Left cardiac atrium (tissue), 4 donors: ENCODE results near the gene LDLRAD2. TPM values are rescaled to one million over a fixed set of nuclear protein-coding genes. Genes with fewer than 3 reads are reported as not detected.

Source experiments
- ATAC-seq, 2 donors: fragments of 200-7000 bp; cut with Tn5 transposase; one replicate each; pipeline ENCODE4 v1.9.1; 2020; ENCODE audit warnings: mild to moderate bottlenecking in 2 of 2, moderate library complexity in 2 of 2
- DNase-seq: peaks from one replicate; pipeline ENCODE4 v3.0.0-alpha.2; 2020
- intact Hi-C, 2 donors: fragments of 100-400 bp; cut with DNase I; formaldehyde crosslinking; loops; one replicate each; pipeline versions ENCODE4 v1.14.1 to v1.15.1; 2022 to 2023
- total RNA-seq, 2 donors: library from RNA; stranded (reverse); fragmentation: NEBNext Ultra II Directional; extraction: Animal tissue kit (Norgen Biotek cat#: 25700); gene quantifications; one replicate each; pipeline ENCODE4 v1.2.1, GENCODE V29; 2021
- donor health status: DM: no; HTN: yes; CAD: no.
- donor health status: DM: no; HTN: yes; CAD: no; lungs with severe emphysema.
- donor health status: DM: yes; HTN: yes; CAD: no.
- donor health status: Dilated cardiomyopathy.

Gene LDLRAD2
- total RNA-seq, 2 donors from 2014 or later: 0.16 TPM; not detected in 1

GRCh38 chr1:21836729-21837128 is 24.7 kb downstream of the LDLRAD2 start:
- intact Hi-C loops: no loop called here
- ATAC-seq: no peak
- no peak for DNase-seq

DNA sequence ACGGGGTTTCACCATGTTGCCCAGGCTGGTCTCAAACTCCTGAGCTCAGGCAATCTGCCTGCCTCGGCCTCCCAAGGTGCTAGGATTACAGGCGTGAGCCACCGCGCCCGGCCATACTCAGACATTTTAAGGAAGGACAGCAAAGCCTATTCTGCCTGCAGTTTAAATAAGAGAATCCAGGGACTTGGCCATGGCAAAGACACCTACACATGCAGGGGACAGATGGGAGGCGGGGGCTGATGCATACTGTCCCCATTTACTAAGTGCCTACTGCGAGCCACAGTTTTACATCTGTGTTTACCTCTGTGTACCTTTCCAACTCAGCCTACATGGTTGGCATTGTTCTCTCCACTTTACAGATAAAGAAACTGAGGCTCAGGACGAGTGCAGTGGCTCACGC is 25.4 kb downstream of the LDLRAD2 start:
- no peak for ATAC-seq
- intact Hi-C loops: no loop called here
- DNase-seq: no peak

- DNase-seq (no peak), ATAC-seq (no peak)
- intact Hi-C loops: no loop called here
These were observed 26.5 kb downstream of the LDLRAD2 start for GRCh38 chr1:21838359-21839157.

- DNase-seq (no peak), ATAC-seq (no peak)
- intact Hi-C loops: no loop called here
These were observed 27.4 kb downstream of the LDLRAD2 start for GRCh38 chr1:21839337-21840037.

DNA sequence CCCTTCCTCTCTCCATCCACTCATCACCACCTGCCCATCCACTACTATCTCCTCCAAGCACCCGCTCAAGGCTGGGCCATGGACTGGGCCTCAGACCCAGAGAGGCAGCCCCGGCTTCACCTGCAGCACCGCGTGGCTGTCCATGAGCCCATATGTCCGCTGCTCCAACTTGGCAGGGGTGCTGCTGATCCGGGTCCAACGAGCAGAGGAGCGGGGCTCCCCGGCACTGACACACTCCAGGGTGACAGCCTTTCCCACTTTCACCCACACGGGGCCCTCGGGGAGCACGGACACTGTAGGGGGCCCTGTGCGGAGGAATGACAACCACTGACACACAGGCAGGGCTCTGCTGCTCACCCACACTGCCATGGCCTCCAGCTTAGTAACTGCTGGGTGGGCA is 28.9 kb downstream of the LDLRAD2 start:
- ATAC-seq (no peak), DNase-seq (no peak)
- intact Hi-C loops: no loop called here

- intact Hi-C loops: no loop called here
- DNase-seq: no peak
These were observed 29.9 kb downstream of the LDLRAD2 start for GRCh38 chr1:21841852-21842466.

DNA sequence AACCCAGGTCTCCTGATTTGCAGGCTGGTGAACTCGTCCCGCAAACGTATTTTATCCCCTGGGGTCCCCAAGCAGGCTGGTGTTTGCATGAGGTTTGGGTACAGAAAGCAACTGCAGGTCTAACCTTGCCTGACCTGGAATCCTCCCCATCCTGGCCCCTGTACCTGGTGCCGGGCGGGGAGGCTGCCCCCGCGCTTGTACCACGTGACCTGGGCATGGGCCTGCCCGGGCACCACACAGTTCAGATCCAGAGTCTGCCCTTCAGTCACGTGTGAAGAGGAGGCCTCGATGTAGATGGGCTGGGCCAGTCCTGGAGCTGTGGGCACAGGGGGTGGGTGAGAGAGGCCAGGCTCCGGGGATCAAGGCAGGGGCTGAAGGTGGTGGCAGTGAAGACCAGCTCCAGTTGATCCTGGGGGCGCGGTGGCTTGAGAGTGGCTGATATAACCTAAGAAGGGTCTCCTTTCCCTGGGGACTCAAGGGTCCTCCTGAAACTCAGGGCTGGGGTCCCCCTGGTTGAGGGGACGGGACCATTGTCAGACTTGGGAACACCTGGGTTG is 30.6 kb downstream of the LDLRAD2 start:
- intact Hi-C loops: no loop called here

More at GRCh38 chr1:21841852-21842466, 29.9 kb downstream of the LDLRAD2 start:
- ATAC-seq: peak in 1 of 2 donors; percentile 13

GRCh38 chr1:21843208-21843607 is 31.1 kb downstream of the LDLRAD2 start:
- DNase-seq (no peak), ATAC-seq (no peak)
- intact Hi-C loops: no loop called here

More for the DNA sequence above, 30.6 kb downstream of the LDLRAD2 start:
- ATAC-seq: no peak
- no peak for DNase-seq

GRCh38 chr1:21843996-21844395 is 31.9 kb downstream of the LDLRAD2 start:
- ATAC-seq: no peak
- intact Hi-C loops: no loop called here
- DNase-seq: no peak

- intact Hi-C loops: no loop called here
- DNase-seq (no peak), ATAC-seq (no peak)
These were observed 33.9 kb downstream of the LDLRAD2 start for GRCh38 chr1:21845646-21846641.

GRCh38 chr1:21847223-21848205 is 35.4 kb downstream of the LDLRAD2 start:
- intact Hi-C loops: no loop called here
- ATAC-seq (no peak), DNase-seq (no peak)

DNA sequence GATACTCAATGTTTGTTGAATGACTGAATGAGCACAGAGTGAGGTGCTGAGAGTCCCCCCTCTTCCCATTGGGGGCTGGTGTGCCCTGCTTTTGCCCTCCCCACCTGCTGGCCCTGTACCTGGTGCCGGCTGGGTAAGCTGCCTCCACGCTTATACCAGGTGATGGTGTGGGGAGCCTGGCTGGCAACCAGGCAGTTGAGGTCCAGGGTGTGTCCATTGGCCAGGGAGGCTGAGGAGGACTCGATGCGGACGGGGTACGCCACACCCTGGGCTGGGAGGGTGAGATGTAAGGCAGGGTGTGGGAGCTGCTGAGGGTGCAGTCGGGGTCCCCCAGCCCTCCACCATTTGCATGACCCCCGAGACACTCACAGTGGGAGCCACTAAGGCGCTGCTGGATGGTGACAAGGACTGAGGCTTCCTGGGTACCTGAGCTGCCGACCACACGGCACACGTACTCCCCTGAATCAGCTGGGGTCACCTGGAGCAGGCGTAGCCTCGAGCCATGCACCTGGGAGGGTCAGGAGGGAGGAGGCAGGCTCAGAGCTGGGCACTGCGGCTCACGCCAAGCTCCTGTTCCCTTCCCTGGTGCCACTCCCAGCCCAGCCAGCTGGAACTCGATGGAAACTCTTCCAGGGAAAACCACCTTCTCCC is 36.6 kb downstream of the LDLRAD2 start:
- intact Hi-C loops: no loop called here
- ATAC-seq (no peak), DNase-seq (no peak)

GRCh38 chr1:21849909-21850576 is 38.0 kb downstream of the LDLRAD2 start:
- no peak for DNase-seq
- ATAC-seq: no peak
- intact Hi-C loops: no loop called here

- intact Hi-C loops: no loop called here
- ATAC-seq (no peak), DNase-seq (no peak)
These were observed 39.6 kb downstream of the LDLRAD2 start for GRCh38 chr1:21851430-21852250.

DNA sequence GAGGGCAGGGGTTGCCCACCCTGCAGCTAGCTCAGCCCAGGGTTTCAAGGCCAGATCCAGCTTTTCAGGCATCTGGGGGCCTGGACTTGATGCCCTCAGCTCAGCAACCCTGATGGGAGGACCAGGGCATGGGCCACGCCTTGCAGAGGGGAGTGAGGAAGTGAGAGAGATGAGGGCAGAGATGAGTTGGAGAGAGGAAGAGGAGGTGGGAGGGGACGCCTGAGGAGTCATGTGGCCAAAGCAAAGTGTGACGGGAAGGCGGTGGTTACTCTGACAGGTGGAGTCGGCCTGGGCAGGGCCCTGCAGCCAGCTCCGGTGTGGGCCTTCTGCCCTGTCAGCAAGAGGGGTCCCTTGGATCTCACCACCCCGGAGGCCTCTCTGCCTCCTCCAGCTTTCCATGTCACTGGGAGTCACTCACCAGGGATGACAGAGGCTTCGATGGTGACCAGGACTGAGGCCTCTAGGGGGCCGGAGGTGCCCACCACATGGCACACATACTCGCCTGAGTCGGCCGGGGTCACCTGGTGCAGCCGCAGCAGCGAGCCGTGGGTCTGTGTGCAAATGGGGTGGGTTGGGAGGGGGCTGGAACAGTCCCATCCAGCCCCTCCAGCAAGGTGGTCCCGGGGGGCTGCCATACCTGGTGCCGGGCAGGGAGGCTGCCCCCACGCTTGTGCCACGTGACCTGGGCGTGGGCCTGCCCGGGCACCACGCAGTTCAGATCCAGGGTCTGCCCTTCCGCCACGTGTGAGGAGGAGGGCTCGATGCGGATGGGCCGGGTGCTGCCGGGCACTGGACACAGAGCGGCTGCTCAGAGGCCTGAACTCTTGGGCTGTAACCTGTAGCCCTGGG is 40.4 kb downstream of the LDLRAD2 start:
- no peak for DNase-seq
- no peak for ATAC-seq
- intact Hi-C loops: no loop called here
